ENCODE measurements around the gene GTF2F1. TPM values are rescaled to one million over a fixed set of nuclear protein-coding genes. Genes with fewer than 3 reads are reported as not detected.

GTF2F1 gene
- total RNA-seq, 2 donors from 2014 or later, result 67.2 to 68.7 TPM

- H3K4me1 Mint-ChIP-seq, result peaks cover 28% of the 10 kb centered on the region
- H3K36me3 Mint-ChIP-seq (ENCODE audit: low read depth), result no peaks in the 10 kb centered on the region
- ATAC-seq, result peak; percentile 86
- H3K27ac Mint-ChIP-seq, result peak overlapping the region; percentile 90
- DNase-seq, result peak; percentile 96 to 99 (median 97)
- peak overlapping the region; percentile 90 for H3K4me3 Mint-ChIP-seq
- H3K27me3 Mint-ChIP-seq, result no peaks in the 10 kb centered on the region
- no peaks in the 10 kb centered on the region for H3K9me3 ChIP-seq (ENCODE audit: control insufficient read depth, low read length, poor library complexity, severe bottlenecking)
Measured at GRCh38 chr19:6424939-6425731, 32.2 kb upstream of the GTF2F1 start.

DNA sequence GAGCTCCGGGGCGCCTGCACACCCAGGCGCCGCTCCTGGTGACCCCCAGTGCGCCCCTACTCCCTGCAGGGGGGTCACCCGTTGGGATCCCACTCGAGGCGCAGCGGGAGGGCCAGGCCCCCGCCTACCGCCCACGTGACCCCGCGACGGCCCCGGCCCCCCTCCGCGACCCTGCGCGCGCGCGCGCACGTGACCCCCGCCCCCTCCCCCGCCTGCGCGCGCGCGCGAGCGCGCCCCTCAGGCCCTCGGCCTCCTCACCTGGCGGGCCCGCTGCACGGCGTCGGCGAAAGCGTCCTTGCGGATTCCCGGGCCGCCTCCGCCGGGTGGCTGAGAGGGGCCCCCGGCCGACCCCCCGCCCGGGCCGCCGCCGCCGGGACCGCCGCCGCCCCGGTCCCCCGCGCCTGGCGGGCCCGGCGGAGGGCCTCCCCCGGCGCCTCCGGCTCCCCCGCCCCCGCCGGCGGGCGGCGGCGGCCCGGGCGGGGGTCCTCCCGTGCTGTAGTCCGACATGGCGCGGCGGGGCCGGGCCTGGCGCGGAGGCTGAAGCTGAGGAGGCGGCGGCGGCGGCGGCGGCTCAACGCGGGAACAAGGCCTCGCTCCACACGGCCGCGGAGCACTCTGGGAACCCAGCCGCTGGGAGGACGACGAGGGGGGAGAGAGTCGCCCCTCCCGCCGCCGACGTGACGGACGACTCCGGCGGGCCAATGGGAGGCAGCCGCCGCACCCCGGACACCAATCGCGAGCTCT, 31.4 kb upstream of the GTF2F1 start, which contains the start of gene KHSRP:
TSS of gene KHSRP (minus strand) at position 617 of the 744 bp plus-strand sequence. CDS start at position 507, 110 bp downstream.
- peak; percentile 22 to 41 (median 35) for DNase-seq

GRCh38 chr19:6423499-6424194, 30.7 kb upstream of the GTF2F1 start:
- Mint-ChIP-seq H3K27me3 (no peaks in the 10 kb centered on the region), H3K4me1 (peaks cover 24% of the 10 kb centered on the region), H3K27ac (peak overlapping the region; percentile 82), H3K4me3 (peak overlapping the region; percentile 89), H3K36me3 (ENCODE audit: low read depth) (no peaks in the 10 kb centered on the region)
- DNase-seq (no peak), ATAC-seq (no peak)
- no peaks in the 10 kb centered on the region for H3K9me3 ChIP-seq (ENCODE audit: control insufficient read depth, low read length, poor library complexity, severe bottlenecking)

More for the DNA sequence above, 31.4 kb upstream of the GTF2F1 start, which contains the start of gene KHSRP:
- ATAC-seq, result no peak
- Mint-ChIP-seq H3K27me3 (no peaks in the 10 kb centered on the region), H3K36me3 (ENCODE audit: low read depth) (no peaks in the 10 kb centered on the region), H3K4me1 (peaks cover 25% of the 10 kb centered on the region), H3K27ac (peak within 1 kb of the TSS; percentile 90), H3K4me3 (peak within 1 kb of the TSS; percentile 90)
- no peaks in the 10 kb centered on the region for H3K9me3 ChIP-seq (ENCODE audit: control insufficient read depth, low read length, poor library complexity, severe bottlenecking)

GRCh38 chr19:6421075-6422014, 28.4 kb upstream of the GTF2F1 start:
- Mint-ChIP-seq H3K27me3 (no peaks in the 10 kb centered on the region), H3K4me3 (no peak overlapping the region), H3K36me3 (ENCODE audit: low read depth) (no peaks in the 10 kb centered on the region), H3K4me1 (peaks cover 24% of the 10 kb centered on the region), H3K27ac (peak overlapping the region; percentile 82)
- no peak for DNase-seq
- H3K9me3 ChIP-seq (ENCODE audit: control insufficient read depth, low read length, poor library complexity, severe bottlenecking), result no peaks in the 10 kb centered on the region
- ATAC-seq, result no peak

DNA sequence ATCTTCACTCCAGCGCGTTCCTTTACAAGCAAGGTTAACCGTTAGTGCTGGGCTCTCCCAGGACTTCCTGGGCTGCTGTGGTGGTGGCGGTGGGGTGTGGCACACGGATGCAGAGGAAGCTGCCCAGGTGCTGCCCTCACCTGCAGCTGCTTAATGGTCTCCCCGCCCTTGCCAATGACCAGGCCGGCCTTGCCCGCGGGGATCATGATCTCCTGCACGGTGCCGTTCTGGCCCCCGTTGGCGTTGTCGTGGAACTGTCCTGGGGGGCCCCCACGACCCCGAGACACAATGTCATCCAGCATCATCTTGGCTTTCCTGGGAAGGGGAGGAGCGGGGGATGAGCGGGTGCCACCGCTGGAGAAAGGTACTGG, 25.6 kb upstream of the GTF2F1 start:
- no peak for DNase-seq
- H3K4me3 Mint-ChIP-seq, result no peak overlapping the region
- no peak for ATAC-seq
- H3K27me3 Mint-ChIP-seq, result no peaks in the 10 kb centered on the region
- H3K4me1 Mint-ChIP-seq, result peaks cover 14% of the 10 kb centered on the region
- H3K36me3 Mint-ChIP-seq (ENCODE audit: low read depth), result peaks cover 2% of the 10 kb centered on the region
- peak overlapping the region; percentile 27 for H3K27ac Mint-ChIP-seq
- H3K9me3 ChIP-seq (ENCODE audit: control insufficient read depth, low read length, poor library complexity, severe bottlenecking), result no peaks in the 10 kb centered on the region

DNA sequence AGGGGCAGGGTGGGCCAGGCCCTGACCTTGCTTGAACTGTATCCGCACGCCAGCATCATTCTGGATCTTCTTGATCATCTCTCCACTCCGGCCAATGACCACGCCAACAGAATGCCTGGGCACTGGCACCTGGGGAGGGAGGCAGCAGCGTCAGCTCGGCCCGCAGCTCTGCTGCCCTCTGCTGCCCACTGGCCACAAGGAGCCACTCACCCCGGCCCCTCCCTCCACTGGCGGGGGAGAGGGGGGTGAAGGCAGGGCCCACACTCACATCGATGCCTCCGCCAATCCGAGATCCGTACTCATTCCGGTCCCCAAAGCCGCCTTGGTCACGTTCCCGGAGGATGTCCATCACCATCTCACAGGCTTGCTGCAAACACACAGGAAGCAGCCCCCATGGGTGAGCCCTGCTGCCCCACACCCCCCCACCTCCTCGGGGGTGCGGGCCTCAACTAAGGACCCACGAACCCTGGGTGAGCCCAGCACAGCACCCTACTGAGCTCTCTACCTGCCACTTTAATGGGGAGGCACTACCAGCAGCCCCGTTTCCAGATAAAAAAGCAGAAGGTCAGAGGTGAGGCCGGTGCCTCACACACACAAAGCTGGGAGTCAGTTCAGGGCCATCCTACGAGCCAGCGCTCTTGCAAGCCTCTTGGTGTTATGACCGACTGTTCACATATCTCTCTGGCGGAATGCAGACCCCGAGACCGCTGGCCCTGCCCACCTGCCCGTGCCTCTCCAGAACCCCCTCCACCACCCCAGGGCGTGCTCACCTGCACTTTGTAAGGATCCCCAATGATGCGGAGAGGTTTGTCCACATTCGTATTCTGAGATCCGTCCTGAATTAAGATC, 25.0 kb upstream of the GTF2F1 start:
- no peak overlapping the region for H3K4me3 Mint-ChIP-seq
- peaks cover 2% of the 10 kb centered on the region for H3K36me3 Mint-ChIP-seq (ENCODE audit: low read depth)
- peaks cover 8% of the 10 kb centered on the region for H3K4me1 Mint-ChIP-seq
- no peak for DNase-seq
- no peaks in the 10 kb centered on the region for H3K27me3 Mint-ChIP-seq
- ATAC-seq, result no peak
- H3K27ac Mint-ChIP-seq, result peak overlapping the region; percentile 27
- H3K9me3 ChIP-seq (ENCODE audit: control insufficient read depth, low read length, poor library complexity, severe bottlenecking), result no peaks in the 10 kb centered on the region

GRCh38 chr19:6416658-6417405, 23.9 kb upstream of the GTF2F1 start:
- DNase-seq (no peak), ATAC-seq (no peak)
- peaks cover 2% of the 10 kb centered on the region for H3K36me3 Mint-ChIP-seq (ENCODE audit: low read depth)
- H3K9me3 ChIP-seq (ENCODE audit: control insufficient read depth, low read length, poor library complexity, severe bottlenecking), result no peaks in the 10 kb centered on the region
- peak overlapping the region; percentile 16 for H3K27ac Mint-ChIP-seq
- peaks cover 4% of the 10 kb centered on the region for H3K4me1 Mint-ChIP-seq
- H3K27me3 Mint-ChIP-seq, result no peaks in the 10 kb centered on the region
- no peak overlapping the region for H3K4me3 Mint-ChIP-seq

GRCh38 chr19:6415591-6416190, 22.7 kb upstream of the GTF2F1 start:
- Mint-ChIP-seq H3K4me1 (no peaks in the 10 kb centered on the region), H3K27me3 (no peaks in the 10 kb centered on the region), H3K4me3 (no peak overlapping the region), H3K27ac (no peak overlapping the region), H3K36me3 (ENCODE audit: low read depth) (peaks cover 2% of the 10 kb centered on the region)
- ATAC-seq, result no peak
- H3K9me3 ChIP-seq (ENCODE audit: control insufficient read depth, low read length, poor library complexity, severe bottlenecking), result no peaks in the 10 kb centered on the region
- DNase-seq, result no peak

DNA sequence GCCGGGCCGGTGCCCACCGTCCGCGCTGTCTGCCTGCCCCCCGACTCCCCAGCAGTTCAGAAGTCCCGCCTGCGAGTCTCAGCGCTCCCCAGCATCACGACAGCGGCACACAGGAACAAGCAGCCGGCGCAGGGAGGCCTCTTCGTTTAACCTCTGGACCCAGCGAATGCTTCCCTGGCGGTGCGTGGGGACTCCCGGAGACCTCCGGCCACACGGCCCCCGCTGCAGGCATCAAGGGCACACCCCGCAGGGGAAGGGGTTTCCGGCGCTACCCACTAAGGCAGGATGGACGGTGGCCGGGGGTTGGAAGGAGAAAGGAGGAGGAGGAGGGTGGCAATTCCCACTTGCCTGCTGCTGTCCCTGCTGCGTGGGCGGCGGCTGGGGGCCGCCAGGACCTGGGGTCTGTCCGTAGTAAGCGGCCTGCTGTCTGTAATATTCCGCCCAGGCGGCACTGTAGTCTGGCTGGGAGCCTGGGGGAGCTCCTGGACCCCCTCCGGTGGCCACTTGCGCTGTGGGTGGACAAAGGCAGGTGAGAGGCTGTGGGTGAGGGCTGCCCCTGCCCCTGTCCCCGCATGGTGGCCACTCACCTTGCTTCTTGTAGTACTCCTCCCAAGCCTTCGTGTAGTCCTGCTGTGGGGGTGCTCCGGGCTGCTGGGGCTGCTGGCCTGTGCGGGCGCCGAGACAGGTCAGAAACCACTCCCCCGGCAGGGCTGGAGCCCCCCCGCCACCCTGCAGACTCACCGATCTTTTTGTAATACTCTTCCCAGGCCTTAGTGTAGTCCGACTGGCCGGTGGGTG, 22.0 kb upstream of the GTF2F1 start:
- DNase-seq, result no peak
- H3K9me3 ChIP-seq (ENCODE audit: control insufficient read depth, low read length, poor library complexity, severe bottlenecking), result no peaks in the 10 kb centered on the region
- Mint-ChIP-seq H3K4me3 (no peak overlapping the region), H3K36me3 (ENCODE audit: low read depth) (peaks cover 2% of the 10 kb centered on the region), H3K27ac (no peak overlapping the region), H3K4me1 (no peaks in the 10 kb centered on the region), H3K27me3 (no peaks in the 10 kb centered on the region)
- ATAC-seq, result peak; percentile 9

DNA sequence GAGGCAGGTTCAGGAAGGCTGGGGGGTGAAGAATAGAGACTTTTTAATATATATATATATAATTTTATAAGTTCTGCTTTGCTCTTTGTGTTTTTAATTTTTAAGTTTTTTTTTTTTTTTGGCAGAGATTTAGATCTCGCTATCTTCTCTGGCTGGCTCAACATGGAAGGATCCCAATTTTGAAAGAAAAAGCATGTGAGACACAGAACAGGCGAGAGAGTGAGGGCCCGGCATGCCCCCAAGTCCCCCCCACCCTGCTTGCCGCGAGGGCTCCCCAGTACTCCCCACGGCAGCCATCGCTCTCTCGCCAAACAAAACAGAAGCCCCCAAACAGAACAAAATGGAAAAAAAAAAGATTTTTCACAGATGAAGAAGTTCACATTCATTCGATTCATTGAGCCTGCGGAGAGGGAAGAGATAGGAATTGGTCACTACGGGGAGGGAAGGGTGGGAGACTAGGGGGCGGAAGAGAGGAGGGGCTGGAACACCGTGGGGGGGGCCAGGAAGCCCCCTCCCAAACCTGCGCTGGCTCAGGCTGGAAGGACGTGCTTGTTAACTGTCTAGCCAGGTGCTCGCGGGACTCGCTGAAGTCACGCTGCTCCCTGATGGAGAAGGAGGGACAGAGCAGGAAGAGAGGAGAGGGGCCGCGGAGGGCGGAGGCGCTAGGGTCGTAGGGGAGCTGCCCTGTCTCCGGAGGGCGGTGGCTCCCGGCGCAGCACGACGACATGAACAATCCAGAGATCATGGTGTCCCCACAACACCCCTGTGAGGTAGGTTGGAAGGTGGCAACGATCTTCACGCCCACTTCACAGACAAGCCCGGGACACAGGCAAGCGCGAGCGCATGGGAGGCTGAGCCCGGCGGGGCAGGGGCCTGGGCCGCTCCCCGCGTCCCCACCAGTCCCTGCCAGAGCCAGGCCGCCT, 21.0 kb upstream of the GTF2F1 start:
- Mint-ChIP-seq H3K27ac (no peak overlapping the region), H3K4me3 (no peak overlapping the region), H3K27me3 (no peaks in the 10 kb centered on the region), H3K36me3 (ENCODE audit: low read depth) (peaks cover 2% of the 10 kb centered on the region), H3K4me1 (no peaks in the 10 kb centered on the region)
- ATAC-seq (no peak), DNase-seq (no peak)
- no peaks in the 10 kb centered on the region for H3K9me3 ChIP-seq (ENCODE audit: control insufficient read depth, low read length, poor library complexity, severe bottlenecking)
